Right cardiac atrium (tissue), 5 donors: Measurements from ENCODE around the gene ANKMY1. TPM values are rescaled to one million over a fixed set of nuclear protein-coding genes. Genes with fewer than 3 reads are reported as not detected.
A peak's percentile ranks its signal among the peaks of the same experiment; 100 is the strongest.

Experiments used
- ATAC-seq, 2 donors: fragments of 200-7000 bp; cut with Tn5 transposase; one replicate each; pipeline versions ENCODE4 v1.8.0 to v1.9.1; 2020; ENCODE audit warnings: moderate library complexity in 2 of 2, mild to moderate bottlenecking in 1 of 2
- DNase-seq, 3 donors: peaks; one replicate each; pipeline ENCODE4 v3.0.0-alpha.2; 2020
- H3K27ac ChIP-seq: one replicate; pipeline ENCODE4 v1.5.1; 2013; ENCODE audit warnings: mild to moderate bottlenecking, low read length, control low read depth, moderate library complexity
- H3K27me3 ChIP-seq: one replicate; pipeline ENCODE4 v1.6.1; 2013; ENCODE audit not compliant: control insufficient read depth, insufficient read depth
- H3K4me1 ChIP-seq: one replicate; pipeline ENCODE4 v1.6.1; 2013; ENCODE audit warnings: low read length; ENCODE audit not compliant: control insufficient read depth, insufficient read depth
- H3K4me3 ChIP-seq: one replicate; pipeline ENCODE4 v1.5.1; 2013; ENCODE audit warnings: low read length, control low read depth
- H3K9me3 ChIP-seq: one replicate; pipeline ENCODE4 v1.6.1; 2013; ENCODE audit warnings: low read length; ENCODE audit not compliant: control insufficient read depth
- WGBS: extraction: QIAGEN DNeasy Blood & Tissue Kit; methylation state at CpG from one replicate; pipeline ENCODE4 v1.1.7; 2013; 5-methylcytosine and 5-hydroxymethylcytosine counted together
- intact Hi-C, 4 donors: fragments of 100-400 bp; cut with DNase I; formaldehyde crosslinking; loops; one replicate each; pipeline versions ENCODE4 v1.11.0 to v1.14.0; 2022 to 2023
- polyA plus RNA-seq: library from polyadenylated mRNA; stranded (reverse); fragments of 200-250 nt; gene quantifications from one replicate; pipeline ENCODE4 v1.2.3, GENCODE V29; 2013
- total RNA-seq, 4 donors: library from RNA; stranded (reverse); fragmentation: NEBNext Ultra II Directional; extraction: Animal tissue kit (Norgen Biotek cat#: 25700); gene quantifications; one replicate each; pipeline ENCODE4 v1.2.1, GENCODE V29; 2021
- donor health status: healthy with polysubstance abuse.
- donor health status: DM: no; HTN: yes; CAD: no.
- donor health status: DM: no; HTN: no; CAD: no.
- donor health status: DM: no; HTN: yes; CAD: no; lungs with severe emphysema.
- donor health status: DM: yes; HTN: yes; CAD: no.

Gene ANKMY1
- total and polyA plus RNA-seq, 5 donors: 3.5 to 8.0 (median 7.6) TPM

DNA sequence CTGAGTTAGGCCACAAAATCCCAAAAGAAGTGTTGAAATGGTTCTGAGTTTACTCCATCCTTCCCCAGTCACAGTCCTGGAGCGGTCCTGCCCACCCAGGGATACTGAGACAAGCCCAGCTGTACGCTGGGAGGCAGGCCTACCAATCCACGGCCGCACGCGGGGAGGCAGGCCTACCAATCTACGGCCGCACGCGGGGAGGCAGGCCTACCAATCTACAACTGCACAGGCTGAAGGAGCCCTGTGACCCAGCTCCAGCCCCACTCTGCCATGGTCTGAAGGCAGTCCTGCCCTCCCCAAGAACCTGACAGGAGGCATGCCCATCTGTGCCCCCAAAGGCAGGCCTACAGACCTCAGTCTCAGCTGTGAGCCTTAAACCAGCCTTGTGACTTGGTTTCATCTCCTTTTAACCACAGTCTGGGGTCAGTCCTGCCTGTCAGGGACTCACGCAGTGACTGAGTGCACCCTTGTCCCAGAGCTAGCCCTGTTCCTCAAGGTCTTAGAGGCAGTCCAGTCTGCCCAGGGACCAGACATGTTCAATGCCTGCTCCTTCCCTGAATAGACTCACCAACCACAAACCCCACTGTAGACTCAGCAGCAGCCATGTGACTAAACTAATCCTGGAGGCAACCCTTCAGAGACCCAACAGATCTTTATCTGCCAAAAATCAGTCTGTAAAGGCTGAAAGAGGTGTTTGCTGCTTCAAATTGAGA is 85.6 kb downstream of the ANKMY1 start:
- intact Hi-C loops: no loop called here
- Histone ChIP-seq H3K27ac (no peak overlapping the region), H3K27me3 (no peaks in the 10 kb centered on the region), H3K9me3 (no peaks in the 10 kb centered on the region), H3K4me3 (no peak overlapping the region), H3K4me1 (no peaks in the 10 kb centered on the region)
- no peak for ATAC-seq
- 96% methylated on average over 11 of the region's 11 CpGs for WGBS
- DNase-seq: peak in 1 of 3 donors; percentile 46

DNA sequence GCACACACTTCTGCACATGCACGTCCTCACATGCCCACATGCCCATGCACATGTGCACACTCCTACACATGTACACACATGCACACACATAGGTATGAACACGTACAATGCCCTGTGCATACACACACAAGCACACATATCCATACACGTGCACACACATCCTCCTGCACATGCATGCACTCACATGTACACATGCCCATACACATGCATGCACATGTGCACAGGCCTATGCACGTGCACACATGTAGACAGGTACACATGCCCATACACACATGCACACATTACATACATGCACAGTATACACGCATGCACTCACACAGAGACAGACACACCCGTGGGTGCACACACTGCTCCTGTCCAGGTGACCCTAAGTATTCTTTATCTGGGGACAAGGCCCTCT is 88.0 kb downstream of the ANKMY1 start:
- Histone ChIP-seq H3K27me3 (no peaks in the 10 kb centered on the region), H3K9me3 (no peaks in the 10 kb centered on the region), H3K4me3 (no peak overlapping the region), H3K4me1 (no peaks in the 10 kb centered on the region), H3K27ac (no peak overlapping the region)
- WGBS: 94% methylated on average over 6 of the region's 6 CpGs
- ATAC-seq: no peak
- no peak for DNase-seq
- intact Hi-C loops: no loop called here

DNA sequence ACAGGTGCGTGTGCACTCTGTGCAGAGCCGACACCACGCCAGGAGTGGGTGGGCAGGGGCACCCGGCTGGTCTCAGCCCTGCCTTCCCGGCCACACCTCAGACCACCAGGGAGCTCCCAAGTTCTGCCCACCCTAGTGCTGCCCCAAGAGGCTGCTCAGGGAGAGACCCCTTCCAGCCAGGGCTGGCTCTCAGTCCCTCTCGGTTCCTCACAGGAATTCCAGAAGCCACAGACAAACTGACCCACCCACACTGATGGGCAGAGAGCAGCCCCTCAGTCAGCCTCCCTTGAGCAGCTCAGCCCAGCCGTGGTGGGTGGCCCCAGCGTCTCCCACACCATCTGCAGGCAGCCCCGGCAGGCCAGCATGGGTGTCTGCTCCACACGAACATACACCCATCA is 88.5 kb downstream of the ANKMY1 start:
- DNase-seq (peak in 1 of 3 donors; percentile 28), ATAC-seq (peak in 1 of 2 donors; percentile 17)
- Histone ChIP-seq H3K4me1 (no peaks in the 10 kb centered on the region), H3K9me3 (no peaks in the 10 kb centered on the region), H3K27ac (no peak overlapping the region), H3K4me3 (no peak overlapping the region), H3K27me3 (no peaks in the 10 kb centered on the region)
- intact Hi-C loops: no loop called here
- 59% methylated on average over 10 of the region's 10 CpGs for WGBS

DNA sequence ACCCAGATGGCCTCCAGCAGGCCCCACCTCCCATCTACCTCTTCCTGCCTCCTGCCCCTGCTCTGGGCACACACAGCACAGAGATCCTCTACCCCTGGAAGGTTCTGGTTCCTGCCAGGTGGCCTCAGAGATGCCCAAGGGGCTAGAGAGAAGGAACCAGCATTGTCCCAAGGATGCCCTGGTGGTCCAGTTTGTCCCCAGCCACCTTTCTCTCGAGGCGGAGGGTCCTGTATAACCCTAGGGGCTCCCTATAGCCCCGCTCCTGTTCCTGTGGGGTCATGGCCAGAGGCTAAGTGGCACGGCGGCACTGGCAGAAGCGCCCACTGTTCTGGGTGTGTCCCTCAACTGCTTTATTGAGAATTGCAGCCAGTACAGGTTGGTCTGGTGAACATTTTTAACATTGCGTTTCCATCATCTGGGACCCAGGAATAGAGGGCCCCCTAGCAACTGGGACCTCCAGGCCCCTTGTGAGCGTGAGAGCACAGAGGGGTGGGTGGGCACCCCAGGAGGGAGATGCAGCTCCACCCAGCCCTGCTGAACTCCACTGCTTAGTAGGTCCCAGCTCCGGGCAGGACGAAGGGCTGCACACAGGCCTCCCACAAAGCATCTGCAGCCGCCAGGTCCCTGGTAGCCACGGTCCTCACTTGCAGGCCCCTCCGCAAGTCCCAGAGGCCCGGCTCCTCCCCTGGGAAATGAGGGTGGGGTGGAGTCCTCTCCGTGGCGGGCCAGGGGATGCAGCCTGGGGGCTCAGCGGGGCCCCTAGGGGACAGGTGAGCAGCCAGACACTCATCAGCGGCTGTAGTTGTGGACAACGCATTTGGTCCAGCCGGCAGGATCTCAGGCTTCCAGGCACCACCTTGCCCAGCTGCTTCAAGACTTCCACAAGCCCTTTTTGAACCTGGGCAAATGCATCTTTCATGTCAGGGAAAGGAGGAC is 89.2 kb downstream of the ANKMY1 start:
- 71% methylated on average over 20 of the region's 20 CpGs for WGBS
- intact Hi-C loops: no loop called here
- H3K27me3 ChIP-seq: no peaks in the 10 kb centered on the region
- H3K27ac ChIP-seq: no peak overlapping the region
- DNase-seq (peak; percentile 11 to 68 (median 43)), ATAC-seq (peak in 1 of 2 donors; percentile 6)
- H3K9me3 ChIP-seq: no peaks in the 10 kb centered on the region
- H3K4me1 ChIP-seq: no peaks in the 10 kb centered on the region
- H3K4me3 ChIP-seq: no peak overlapping the region

DNA sequence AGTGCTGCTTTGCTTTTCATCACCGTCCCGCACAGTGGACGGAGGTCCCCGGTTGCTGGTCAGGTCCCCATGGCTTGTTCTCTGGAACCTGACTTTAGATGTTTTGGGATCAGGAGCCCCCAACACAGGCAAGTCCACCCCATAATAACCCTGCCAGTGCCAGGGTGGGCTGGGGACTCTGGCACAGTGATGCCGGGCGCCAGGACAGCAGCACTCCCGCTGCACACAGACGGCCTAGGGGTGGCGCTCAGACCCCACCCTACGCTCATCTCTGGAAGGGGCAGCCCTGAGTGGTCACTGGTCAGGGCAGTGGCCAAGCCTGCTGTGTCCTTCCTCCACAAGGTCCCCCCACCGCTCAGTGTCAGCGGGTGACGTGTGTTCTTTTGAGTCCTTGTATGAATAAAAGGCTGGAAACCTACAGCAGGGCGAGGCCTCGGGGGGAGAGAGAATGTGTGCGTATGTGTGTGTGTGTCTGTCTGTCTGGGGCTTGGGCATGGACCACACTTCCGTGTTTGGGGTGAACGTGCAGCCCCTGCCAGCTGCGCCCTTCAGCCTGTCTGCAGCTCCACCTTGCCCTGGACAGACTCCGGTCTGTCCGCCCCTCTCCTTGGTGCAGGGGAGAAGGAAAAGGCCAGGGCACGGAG is 90.0 kb downstream of the ANKMY1 start:
- 84% methylated on average over 22 of the region's 22 CpGs for WGBS
- DNase-seq: peak; percentile 17 to 33 (median 30)
- no peak overlapping the region for H3K4me3 ChIP-seq
- H3K27me3 ChIP-seq: no peaks in the 10 kb centered on the region
- H3K27ac ChIP-seq: no peak overlapping the region
- ATAC-seq: no peak
- H3K4me1 ChIP-seq: no peaks in the 10 kb centered on the region
- intact Hi-C loops: no loop called here
- no peaks in the 10 kb centered on the region for H3K9me3 ChIP-seq

DNA sequence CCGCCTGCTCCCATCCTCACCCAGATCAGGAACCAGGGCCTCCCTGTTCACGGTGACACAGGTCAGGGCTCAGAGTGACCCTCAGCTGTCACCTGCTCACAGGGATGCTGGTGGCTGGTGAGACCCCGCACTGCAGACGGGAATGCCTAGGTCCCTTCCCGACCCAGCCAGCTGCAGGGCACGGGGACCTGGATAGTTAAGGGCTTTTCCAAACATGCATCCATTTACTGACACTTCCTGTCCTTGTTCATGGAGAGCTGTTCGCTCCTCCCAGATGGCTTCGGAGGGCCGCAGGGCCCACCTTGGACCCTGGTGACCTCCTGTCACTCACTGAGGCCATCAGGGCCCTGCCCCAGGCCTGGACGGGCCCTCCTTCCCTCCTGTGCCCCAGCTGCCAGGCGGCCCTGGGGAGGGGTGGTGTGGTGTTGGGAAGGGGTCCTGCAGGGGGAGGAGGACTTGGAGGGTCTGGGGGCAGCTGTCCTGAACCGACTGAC is 90.6 kb downstream of the ANKMY1 start:
- peak; percentile 13 to 43 (median 37) for DNase-seq
- Histone ChIP-seq H3K4me1 (no peaks in the 10 kb centered on the region), H3K27me3 (no peaks in the 10 kb centered on the region), H3K4me3 (no peak overlapping the region), H3K27ac (no peak overlapping the region), H3K9me3 (no peaks in the 10 kb centered on the region)
- no peak for ATAC-seq
- intact Hi-C loops: no loop called here
- WGBS: 72% methylated on average over 12 of the region's 12 CpGs

DNA sequence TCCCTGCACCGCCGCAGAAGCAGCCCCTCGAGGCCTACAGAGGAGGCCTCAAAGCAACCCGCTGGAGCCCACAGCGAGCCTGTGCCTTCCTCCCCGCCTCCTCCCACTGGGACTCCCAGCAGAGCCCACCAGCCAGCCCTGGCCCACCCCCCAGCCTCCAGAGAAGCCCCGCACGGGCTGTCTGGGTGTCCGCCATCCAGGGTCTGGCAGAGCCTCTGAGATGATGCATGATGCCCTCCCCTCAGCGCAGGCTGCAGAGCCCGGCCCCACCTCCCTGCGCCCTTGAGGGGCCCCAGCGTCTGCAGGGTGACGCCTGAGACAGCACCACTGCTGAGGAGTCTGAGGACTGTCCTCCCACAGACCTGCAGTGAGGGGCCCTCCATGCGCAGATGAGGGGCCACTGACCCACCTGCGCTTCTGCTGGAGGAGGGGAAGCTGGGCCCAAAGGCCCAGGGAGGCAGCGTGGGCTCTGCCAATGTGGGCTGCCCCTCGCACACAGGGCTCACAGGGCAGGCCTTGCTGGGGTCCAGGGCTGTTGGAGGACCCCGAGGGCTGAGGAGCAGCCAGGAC is 91.1 kb downstream of the ANKMY1 start:
- no peaks in the 10 kb centered on the region for H3K9me3 ChIP-seq
- peak; percentile 11 to 38 (median 38) for DNase-seq
- WGBS: 80% methylated on average over 19 of the region's 19 CpGs
- no peaks in the 10 kb centered on the region for H3K4me1 ChIP-seq
- H3K27ac ChIP-seq: no peak overlapping the region
- H3K27me3 ChIP-seq: no peaks in the 10 kb centered on the region
- intact Hi-C loops: no loop called here
- ATAC-seq: peak in 1 of 2 donors; percentile 3
- H3K4me3 ChIP-seq: no peak overlapping the region

DNA sequence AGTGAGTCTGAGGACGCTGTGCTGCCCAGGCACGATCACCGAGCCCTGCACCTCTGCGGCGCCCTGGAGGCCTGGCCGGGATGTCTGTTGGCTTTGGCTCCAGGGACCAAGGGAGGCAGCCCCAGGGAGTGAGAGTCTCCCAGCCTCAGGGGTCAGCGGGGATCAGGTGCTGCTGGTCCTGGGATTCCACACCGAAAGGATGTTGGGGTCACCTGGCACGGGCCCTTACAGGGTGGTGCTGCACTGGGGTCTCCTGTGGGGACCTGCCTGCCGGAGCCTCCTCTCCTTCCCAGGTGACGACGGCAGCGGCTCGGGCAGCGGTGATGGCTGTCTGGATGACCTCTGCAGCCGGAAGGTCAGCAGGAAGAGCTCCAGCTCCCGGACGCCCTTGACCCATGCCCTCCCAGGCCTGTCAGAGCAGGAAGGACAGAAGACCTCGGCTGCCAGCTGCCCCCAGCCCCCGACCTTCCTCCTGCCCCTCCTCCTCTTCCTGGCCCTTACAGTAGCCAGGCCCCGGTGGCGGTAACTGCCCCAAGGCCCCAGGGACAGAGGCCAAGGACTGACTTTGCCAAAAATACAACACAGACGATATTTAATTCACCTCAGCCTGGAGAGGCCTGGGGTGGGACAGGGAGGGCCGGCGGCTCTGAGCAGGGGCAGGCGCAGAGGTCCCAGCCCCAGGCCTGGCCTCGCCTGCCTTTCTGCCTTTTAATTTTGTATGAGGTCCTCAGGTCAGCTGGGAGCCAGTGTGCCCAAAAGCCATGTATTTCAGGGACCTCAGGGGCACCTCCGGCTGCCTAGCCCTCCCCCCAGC is 91.8 kb downstream of the ANKMY1 start:
- no peak for ATAC-seq
- no peak overlapping the region for H3K27ac ChIP-seq

DNA sequence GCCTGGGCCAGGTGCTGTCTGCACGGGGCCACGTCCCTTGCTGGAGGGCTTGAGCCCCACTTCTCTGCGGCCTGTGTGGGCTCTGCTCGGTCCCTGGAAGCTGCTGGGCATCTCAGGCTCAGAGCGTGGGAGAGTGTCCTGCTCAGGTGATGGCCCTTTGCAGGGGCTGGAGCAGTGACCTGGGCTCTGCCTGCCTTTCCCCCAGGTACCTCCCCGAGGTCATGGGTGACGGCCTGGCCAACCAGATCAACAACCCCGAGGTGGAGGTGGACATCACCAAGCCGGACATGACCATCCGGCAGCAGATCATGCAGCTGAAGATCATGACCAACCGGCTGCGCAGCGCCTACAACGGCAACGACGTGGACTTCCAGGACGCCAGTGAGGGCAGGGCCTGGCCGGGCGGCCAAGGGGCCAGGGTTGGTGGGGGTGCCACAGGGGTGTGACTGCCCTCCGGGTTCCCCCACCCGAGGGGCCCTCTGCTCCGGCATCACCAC is 92.5 kb downstream of the ANKMY1 start:
- no peak overlapping the region for H3K4me3 ChIP-seq
- no peaks in the 10 kb centered on the region for H3K4me1 ChIP-seq
- ATAC-seq (no peak), DNase-seq (peak in 2 of 3 donors; percentile 13 to 64)
- WGBS: 93% methylated on average over 22 of the region's 22 CpGs
- H3K9me3 ChIP-seq: no peaks in the 10 kb centered on the region
- intact Hi-C loops: no loop called here
- H3K27ac ChIP-seq: no peak overlapping the region
- no peaks in the 10 kb centered on the region for H3K27me3 ChIP-seq

More for the DNA sequence above, 91.8 kb downstream of the ANKMY1 start:
- 59% methylated on average over 28 of the region's 28 CpGs for WGBS
- peak; percentile 13 to 38 (median 37) for DNase-seq
- Histone ChIP-seq H3K9me3 (no peaks in the 10 kb centered on the region), H3K27me3 (no peaks in the 10 kb centered on the region), H3K4me1 (no peaks in the 10 kb centered on the region), H3K4me3 (no peak overlapping the region)
- intact Hi-C loops: no loop called here
